Uterus (tissue), 4 donors: Measurements from ENCODE around the gene SLC27A1. TPM values are rescaled to one million over a fixed set of nuclear protein-coding genes. Genes with fewer than 3 reads are reported as not detected.
"Not testable (repeated sequence)": the region's sequence is repeated elsewhere in the genome, so short reads cannot be mapped to it uniquely, and the experiment has no call there.

Experiments
- DNase-seq, 2 donors: peaks; one replicate each; pipeline ENCODE4 v3.0.0-alpha.2; 2019 to 2020
- H3K27ac ChIP-seq, 2 donors: fragments of 200-600 bp; sonication (generic); 1 replicate in 1 of 2; 2 replicates in 1 of 2; pipeline ENCODE4 v1.5.1; 2016 to 2018
- H3K27me3 ChIP-seq, 2 donors: fragments of 200-600 bp; sonication (generic); one replicate each; pipeline ENCODE4 v1.5.1; 2018 to 2019; ENCODE audit warnings: control low read depth in 1 of 2
- H3K36me3 ChIP-seq, 2 donors: fragments of 200-600 bp; sonication (generic); one replicate each; pipeline ENCODE4 v1.5.1; 2019; ENCODE audit warnings: control low read depth in 1 of 2
- H3K4me1 ChIP-seq, 2 donors: fragments of 200-600 bp; sonication (generic); one replicate each; pipeline ENCODE4 v1.5.1; 2018 to 2019; ENCODE audit warnings: control low read depth in 1 of 2
- H3K4me3 ChIP-seq, 2 donors: fragments of 200-600 bp; sonication (generic); 1 replicate in 1 of 2; 2 replicates in 1 of 2; pipeline ENCODE4 v1.5.1; 2018 to 2019; ENCODE audit warnings: mild to moderate bottlenecking in 1 of 2
- H3K9me3 ChIP-seq, 2 donors: fragments of 200-600 bp; sonication (generic); one replicate each; pipeline ENCODE4 v1.5.1; 2019; ENCODE audit warnings: control low read depth in 1 of 2
- POLR2A ChIP-seq, 2 donors: fragments of 450-650 bp; IDR thresholded peaks; one replicate each; pipeline ENCODE4 v1.6.1; 2016; ENCODE audit warnings: antibody characterized with exemption in 2 of 2, mild to moderate bottlenecking in 1 of 2, moderate library complexity in 1 of 2
- intact Hi-C: fragments of 100-400 bp; cut with DNase I; formaldehyde crosslinking; loops from one replicate; pipeline ENCODE4 v1.15.1; 2023; ENCODE audit warnings: low total_unique reads
- total RNA-seq, 4 donors: library from RNA; depleted of rRNA in 3 of 4; stranded (reverse); fragments of >200 nt in 3 of 4; gene quantifications; one replicate each; pipeline versions ENCODE4 v1.1.0 to v1.2.4, GENCODE V29; 2014 to 2023
- TF ChIP-seq, protein P1 (sequence below), 4 experiments: fragments of 200-600 bp in 2 of 4; fragments of 450-650 bp in 2 of 4; sonication (generic) in 2 of 4; IDR thresholded peaks; one replicate each; pipeline ENCODE4 v1.5.1; 2016 to 2019; ENCODE audit warnings: antibody characterized with exemption in 4 of 4, mild to moderate bottlenecking in 2 of 4, moderate library complexity in 1 of 4
- donor health status: DM: yes; HTN: yes; CAD: no.

SLC27A1 gene
- total RNA-seq, 4 donors from 2014 or later, result 7.1 to 36.5 (median 26.9) TPM

DNA sequence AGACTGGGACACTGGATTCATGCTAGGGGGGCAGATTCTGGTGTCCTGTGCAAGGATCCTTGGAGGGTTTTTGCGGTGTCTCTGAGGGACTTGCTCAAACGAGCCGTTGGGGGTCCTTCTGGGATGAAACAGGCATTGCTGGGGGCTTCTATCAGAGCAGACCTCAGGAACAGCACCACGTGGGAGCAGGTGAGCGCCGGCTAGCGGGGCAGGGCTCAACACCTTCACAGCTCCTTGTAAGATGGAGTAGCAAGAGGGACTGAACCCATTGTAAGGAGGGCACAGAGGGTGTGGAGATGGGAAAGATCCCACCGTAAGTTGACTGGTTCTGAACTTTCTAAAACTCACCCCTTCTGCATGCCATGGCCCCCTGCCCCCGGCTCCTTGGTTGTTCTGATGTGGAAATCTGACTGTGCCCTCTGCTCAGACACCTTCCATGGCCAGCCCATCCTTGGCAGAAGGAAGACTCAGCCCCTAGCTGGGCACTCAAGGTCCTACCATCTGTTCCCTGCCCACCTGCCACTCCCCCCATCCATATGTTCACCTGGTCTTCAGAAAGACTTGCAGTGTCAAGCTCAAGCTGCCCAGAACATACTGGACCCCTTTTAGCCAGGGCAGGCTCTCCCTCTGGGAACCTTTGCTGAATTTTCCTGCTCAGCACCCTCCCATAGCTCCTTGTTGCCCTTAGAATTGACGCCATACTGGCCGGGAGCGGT, 1.2 kb downstream of the SLC27A1 start:
- Histone ChIP-seq H3K36me3 (no peaks in the 10 kb centered on the region), H3K4me1 (peaks cover 5 to 15% of the 10 kb centered on the region in 2 donors), H3K27me3 (no peaks in the 10 kb centered on the region), H3K4me3 (peak overlapping the region in 1 of 2 donors; percentile 78), H3K9me3 (no peaks in the 10 kb centered on the region), H3K27ac (peak overlapping the region; percentile 71 to 89)
- intact Hi-C loops, result no loop called here
- no peak for DNase-seq
- TF ChIP-seq POLR2A (IDR thresholded peaks at IDR 0.05), result no peak
- TF ChIP-seq, protein P1, sequence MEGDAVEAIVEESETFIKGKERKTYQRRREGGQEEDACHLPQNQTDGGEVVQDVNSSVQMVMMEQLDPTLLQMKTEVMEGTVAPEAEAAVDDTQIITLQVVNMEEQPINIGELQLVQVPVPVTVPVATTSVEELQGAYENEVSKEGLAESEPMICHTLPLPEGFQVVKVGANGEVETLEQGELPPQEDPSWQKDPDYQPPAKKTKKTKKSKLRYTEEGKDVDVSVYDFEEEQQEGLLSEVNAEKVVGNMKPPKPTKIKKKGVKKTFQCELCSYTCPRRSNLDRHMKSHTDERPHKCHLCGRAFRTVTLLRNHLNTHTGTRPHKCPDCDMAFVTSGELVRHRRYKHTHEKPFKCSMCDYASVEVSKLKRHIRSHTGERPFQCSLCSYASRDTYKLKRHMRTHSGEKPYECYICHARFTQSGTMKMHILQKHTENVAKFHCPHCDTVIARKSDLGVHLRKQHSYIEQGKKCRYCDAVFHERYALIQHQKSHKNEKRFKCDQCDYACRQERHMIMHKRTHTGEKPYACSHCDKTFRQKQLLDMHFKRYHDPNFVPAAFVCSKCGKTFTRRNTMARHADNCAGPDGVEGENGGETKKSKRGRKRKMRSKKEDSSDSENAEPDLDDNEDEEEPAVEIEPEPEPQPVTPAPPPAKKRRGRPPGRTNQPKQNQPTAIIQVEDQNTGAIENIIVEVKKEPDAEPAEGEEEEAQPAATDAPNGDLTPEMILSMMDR (IDR thresholded peaks at IDR 0.05), result no peak

GRCh38 chr19:17473041-17473440, 2.7 kb downstream of the SLC27A1 start:
- Histone ChIP-seq H3K4me1 (peaks cover 5 to 15% of the 10 kb centered on the region in 2 donors), H3K27me3 (no peaks in the 10 kb centered on the region), H3K9me3 (no peaks in the 10 kb centered on the region), H3K4me3 (no peak overlapping the region), H3K36me3 (no peaks in the 10 kb centered on the region), H3K27ac (no peak overlapping the region)
- intact Hi-C loops, result no loop called here
- no peak for DNase-seq
- TF ChIP-seq POLR2A (IDR thresholded peaks at IDR 0.05), result no peak
- TF ChIP-seq, protein P1 (IDR thresholded peaks at IDR 0.05), result no peak

GRCh38 chr19:17475011-17475540, 4.8 kb downstream of the SLC27A1 start:
- H3K9me3 ChIP-seq, H3K27ac ChIP-seq, intact Hi-C loops, H3K27me3 ChIP-seq, DNase-seq, H3K36me3 ChIP-seq, H3K4me3 ChIP-seq, H3K4me1 ChIP-seq: not testable (repeated sequence)

- TF ChIP-seq POLR2A (IDR thresholded peaks at IDR 0.05), result no peak
- TF ChIP-seq, protein P1 (IDR thresholded peaks at IDR 0.05), result no peak
- intact Hi-C loops, result no loop called here
- peaks cover 5 to 8% of the 10 kb centered on the region in 2 donors for H3K4me1 ChIP-seq
- H3K4me3 ChIP-seq, result no peak overlapping the region
- H3K9me3 ChIP-seq, result no peaks in the 10 kb centered on the region
- no peaks in the 10 kb centered on the region for H3K27me3 ChIP-seq
- no peak for DNase-seq
- H3K27ac ChIP-seq, result no peak overlapping the region
- H3K36me3 ChIP-seq, result no peaks in the 10 kb centered on the region
These were observed 5.3 kb downstream of the SLC27A1 start for GRCh38 chr19:17475541-17476115.

- H3K27me3 ChIP-seq, result no peaks in the 10 kb centered on the region
- H3K4me1 ChIP-seq, result no peaks in the 10 kb centered on the region
- no peak for TF ChIP-seq POLR2A (IDR thresholded peaks at IDR 0.05)
- TF ChIP-seq, protein P1 (IDR thresholded peaks at IDR 0.05), result no peak
- no peaks in the 10 kb centered on the region for H3K36me3 ChIP-seq
- no peak for DNase-seq
- no peaks in the 10 kb centered on the region for H3K9me3 ChIP-seq
- intact Hi-C loops, result no loop called here
- H3K27ac ChIP-seq, result peak overlapping the region in 1 of 2 donors; percentile 2
- H3K4me3 ChIP-seq, result no peak overlapping the region
These were observed 9.0 kb downstream of the SLC27A1 start for GRCh38 chr19:17479325-17479791.
